Psoas muscle (tissue), 8 donors: ENCODE measurements around the gene UGT1A7. TPM values are rescaled to one million over a fixed set of nuclear protein-coding genes. Genes with fewer than 3 reads are reported as not detected.
"Not testable (repeated sequence)": the region's sequence is repeated elsewhere in the genome, so short reads cannot be mapped to it uniquely, and the experiment has no call there.

Experiments used
- ATAC-seq, 4 donors: fragments of 200-7000 bp; cut with Tn5 transposase; one replicate each; pipeline ENCODE4 v1.9.1; 2020; ENCODE audit warnings: moderate library complexity in 3 of 4, mild to moderate bottlenecking in 2 of 4
- DNase-seq, 2 donors: peaks; one replicate each; pipeline ENCODE4 v3.0.0-alpha.2; 2020
- H3K27ac ChIP-seq: fragments of 200-600 bp; one replicate; pipeline ENCODE4 v1.8.0; 2022
- H3K27me3 ChIP-seq, 3 donors: fragments of 200-600 bp in 1 of 3; one replicate each; pipeline versions ENCODE4 v1.6.1 to v1.8.0; 2013 to 2022; ENCODE audit warnings: low read length in 2 of 3, mild to moderate bottlenecking in 2 of 3, moderate library complexity in 1 of 3; ENCODE audit not compliant: insufficient read depth in 3 of 3
- H3K36me3 ChIP-seq, 2 donors: fragments of 200-600 bp in 1 of 2; one replicate each; pipeline versions ENCODE4 v1.6.1 to v1.8.0; 2013 to 2022; ENCODE audit warnings: low read depth in 1 of 2, mild to moderate bottlenecking in 1 of 2, moderate library complexity in 1 of 2; ENCODE audit not compliant: insufficient read depth in 1 of 2
- H3K4me1 ChIP-seq: fragments of 200-600 bp; one replicate; pipeline ENCODE4 v1.8.0; 2022
- H3K4me3 ChIP-seq: fragments of 200-600 bp; one replicate; pipeline ENCODE4 v1.8.0; 2022; ENCODE audit warnings: mild to moderate bottlenecking
- H3K9me3 ChIP-seq: fragments of 200-600 bp; one replicate; pipeline ENCODE4 v1.8.0; 2022
- WGBS, 3 donors: extraction: QIAGEN DNeasy Blood & Tissue Kit; methylation state at CpG; one replicate each; pipeline versions ENCODE4 v1.1.6 to v1.1.7; 2013; 5-methylcytosine and 5-hydroxymethylcytosine counted together
- intact Hi-C, 2 donors: fragments of 100-400 bp; cut with DNase I; formaldehyde crosslinking; loops; one replicate each; pipeline versions ENCODE4 v1.11.0 to v1.14.2; 2022
- polyA plus RNA-seq, 3 donors: library from polyadenylated mRNA; stranded (reverse); fragments of 200-250 nt; gene quantifications; one replicate each; pipeline ENCODE4 v1.2.3, GENCODE V29; 2013
- total RNA-seq, 4 donors: library from RNA; stranded (reverse); fragmentation: NEBNext Ultra II Directional in 2 of 4; extraction: Animal tissue kit (Norgen Biotek cat#: 25700) in 2 of 4; gene quantifications; one replicate each; pipeline versions ENCODE4 v1.2.1 to v1.2.4, GENCODE V29; 2021 to 2023
- TF ChIP-seq, protein P1 (sequence below): fragments of 200-600 bp; IDR thresholded peaks from one replicate; pipeline ENCODE4 v1.8.0; 2022; ENCODE audit warnings: antibody characterized with exemption
- donor health status: healthy with polysubstance abuse.
- donor health status: DM: no; HTN: no; CAD: no; lungs with moderate emphysema.
- donor health status: Bipolar disorder and iron deficiency.
- donor health status: healthy.
- donor health status: DM: yes; HTN: yes; CAD: no.
- donor health status: DM: no; HTN: no; CAD: no.
- donor health status: DM: no; HTN: no; CAD: no.
- donor health status: DM: yes; HTN: yes; CAD: no.

Gene UGT1A7
- total and polyA plus RNA-seq, 7 donors = not detected

DNA sequence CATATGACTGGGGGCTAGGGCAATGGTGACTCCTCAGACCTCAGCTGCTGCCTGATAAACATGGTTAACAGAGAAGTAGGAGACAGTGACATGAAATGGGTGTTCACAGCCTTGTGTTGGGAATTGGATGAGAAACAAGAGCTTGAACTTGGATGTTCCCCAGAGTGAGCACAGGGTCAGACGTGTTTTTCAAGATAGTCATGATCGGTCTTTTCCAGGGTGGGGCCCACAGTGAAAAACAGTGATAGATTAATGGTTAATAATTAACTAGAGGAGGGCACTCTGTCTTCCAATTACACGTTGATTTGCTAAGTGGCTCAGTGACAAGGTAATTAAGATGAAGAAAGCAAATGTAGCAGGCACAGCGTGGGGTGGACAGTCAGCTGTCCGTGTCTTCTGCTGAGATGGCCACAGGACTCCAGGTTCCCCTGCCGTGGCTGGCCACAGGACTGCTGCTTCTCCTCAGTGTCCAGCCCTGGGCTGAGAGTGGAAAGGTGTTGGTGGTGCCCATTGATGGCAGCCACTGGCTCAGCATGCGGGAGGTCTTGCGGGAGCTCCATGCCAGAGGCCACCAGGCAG lies 47.1 kb downstream of the UGT1A7 start, which contains the start of gene UGT1A3:
TSS of gene UGT1A3 (plus strand) at position 320 of the 579 bp plus-strand sequence. CDS start at position 405, 85 bp downstream.
- no peak for ATAC-seq
- Histone ChIP-seq H3K4me1 (no peaks in the 10 kb centered on the region), H3K4me3 (no peak within 1 kb of the TSS), H3K9me3 (no peaks in the 10 kb centered on the region), H3K27me3 (no peaks in the 10 kb centered on the region), H3K27ac (no peak within 1 kb of the TSS), H3K36me3 (no peaks in the 10 kb centered on the region)
- 73 to 84% (median 79%) methylated on average over 8 of the region's 8 CpGs for WGBS, 3 donors
- intact Hi-C loops = no loop called here
- no peak for DNase-seq
- TF ChIP-seq, protein P1, sequence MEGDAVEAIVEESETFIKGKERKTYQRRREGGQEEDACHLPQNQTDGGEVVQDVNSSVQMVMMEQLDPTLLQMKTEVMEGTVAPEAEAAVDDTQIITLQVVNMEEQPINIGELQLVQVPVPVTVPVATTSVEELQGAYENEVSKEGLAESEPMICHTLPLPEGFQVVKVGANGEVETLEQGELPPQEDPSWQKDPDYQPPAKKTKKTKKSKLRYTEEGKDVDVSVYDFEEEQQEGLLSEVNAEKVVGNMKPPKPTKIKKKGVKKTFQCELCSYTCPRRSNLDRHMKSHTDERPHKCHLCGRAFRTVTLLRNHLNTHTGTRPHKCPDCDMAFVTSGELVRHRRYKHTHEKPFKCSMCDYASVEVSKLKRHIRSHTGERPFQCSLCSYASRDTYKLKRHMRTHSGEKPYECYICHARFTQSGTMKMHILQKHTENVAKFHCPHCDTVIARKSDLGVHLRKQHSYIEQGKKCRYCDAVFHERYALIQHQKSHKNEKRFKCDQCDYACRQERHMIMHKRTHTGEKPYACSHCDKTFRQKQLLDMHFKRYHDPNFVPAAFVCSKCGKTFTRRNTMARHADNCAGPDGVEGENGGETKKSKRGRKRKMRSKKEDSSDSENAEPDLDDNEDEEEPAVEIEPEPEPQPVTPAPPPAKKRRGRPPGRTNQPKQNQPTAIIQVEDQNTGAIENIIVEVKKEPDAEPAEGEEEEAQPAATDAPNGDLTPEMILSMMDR = no peak

DNA sequence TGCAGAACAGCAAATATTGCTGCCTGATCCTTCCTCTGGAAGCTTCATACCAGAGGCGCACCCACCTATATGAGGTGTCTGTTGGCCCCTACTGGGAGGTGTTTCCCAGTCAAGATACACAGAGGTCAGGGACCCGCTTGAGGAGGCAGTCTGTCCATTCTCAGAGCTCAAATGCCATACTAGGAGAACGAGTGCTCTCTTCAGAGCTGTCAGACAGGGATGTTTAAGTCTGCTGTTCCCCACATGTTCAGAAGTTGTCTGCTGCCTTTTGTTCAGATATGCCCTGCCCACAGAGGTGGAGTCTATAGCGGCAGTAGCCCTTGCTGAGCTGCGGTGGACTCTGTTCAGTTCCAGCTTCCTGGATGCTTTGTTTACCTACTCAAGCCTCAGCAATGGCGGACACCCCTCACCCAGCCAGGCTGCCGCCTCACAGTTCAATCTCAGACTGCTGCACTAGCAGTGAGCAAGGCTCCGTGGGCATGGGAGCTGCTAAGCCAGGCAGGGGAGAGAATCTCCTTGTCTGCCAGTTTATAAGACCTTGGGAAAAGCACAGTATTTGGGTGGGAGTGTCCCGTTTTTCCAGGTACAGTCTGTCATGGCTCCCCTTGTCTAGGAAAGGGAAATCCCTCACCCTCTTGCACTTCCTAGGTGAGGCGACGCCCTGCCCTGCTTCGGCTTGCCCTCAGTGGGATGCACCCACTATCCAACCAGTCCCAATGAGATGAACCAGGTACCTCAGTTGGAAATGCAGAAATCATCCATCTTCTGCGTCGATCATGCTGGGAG lies 55.4 kb downstream of the UGT1A7 start:
- WGBS, 3 donors = 82 to 90% (median 87%) methylated on average over 14 of the region's 14 CpGs
- intact Hi-C loops, H3K27me3 ChIP-seq, H3K4me1 ChIP-seq, H3K36me3 ChIP-seq, H3K27ac ChIP-seq, ATAC-seq, DNase-seq, H3K4me3 ChIP-seq, H3K9me3 ChIP-seq: not testable (repeated sequence)

DNA sequence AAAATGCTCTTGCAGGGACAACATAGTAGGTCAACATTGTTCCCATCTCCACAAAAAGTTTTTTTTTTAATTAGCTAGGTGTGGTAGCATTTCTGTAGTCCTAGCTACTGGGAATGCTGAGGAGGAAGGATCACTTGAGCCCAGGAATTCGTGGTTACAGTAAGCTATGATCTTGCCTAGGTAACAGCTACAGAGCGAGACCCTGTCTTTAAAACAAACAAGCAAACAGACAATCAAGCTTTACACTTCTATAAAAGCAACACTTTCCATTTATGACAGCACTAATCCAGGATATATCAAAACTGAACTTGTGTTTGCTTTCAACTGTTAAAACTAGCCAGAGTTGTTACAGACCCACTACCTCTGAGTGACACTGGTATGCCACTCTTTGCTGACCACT lies 59.2 kb downstream of the UGT1A7 start:
- H3K4me1 ChIP-seq = no peaks in the 10 kb centered on the region
- no peak for DNase-seq
- H3K36me3 ChIP-seq = no peaks in the 10 kb centered on the region
- intact Hi-C loops = no loop called here
- H3K4me3 ChIP-seq = no peak overlapping the region
- 61 to 78% (median 62%) methylated on average over 2 of the region's 2 CpGs for WGBS, 3 donors
- TF ChIP-seq, protein P1 = no peak
- no peak for ATAC-seq
- H3K27me3 ChIP-seq = peaks cover 0 to 2% (median 0%) of the 10 kb centered on the region in 3 donors
- H3K9me3 ChIP-seq = no peaks in the 10 kb centered on the region
- no peak overlapping the region for H3K27ac ChIP-seq

DNA sequence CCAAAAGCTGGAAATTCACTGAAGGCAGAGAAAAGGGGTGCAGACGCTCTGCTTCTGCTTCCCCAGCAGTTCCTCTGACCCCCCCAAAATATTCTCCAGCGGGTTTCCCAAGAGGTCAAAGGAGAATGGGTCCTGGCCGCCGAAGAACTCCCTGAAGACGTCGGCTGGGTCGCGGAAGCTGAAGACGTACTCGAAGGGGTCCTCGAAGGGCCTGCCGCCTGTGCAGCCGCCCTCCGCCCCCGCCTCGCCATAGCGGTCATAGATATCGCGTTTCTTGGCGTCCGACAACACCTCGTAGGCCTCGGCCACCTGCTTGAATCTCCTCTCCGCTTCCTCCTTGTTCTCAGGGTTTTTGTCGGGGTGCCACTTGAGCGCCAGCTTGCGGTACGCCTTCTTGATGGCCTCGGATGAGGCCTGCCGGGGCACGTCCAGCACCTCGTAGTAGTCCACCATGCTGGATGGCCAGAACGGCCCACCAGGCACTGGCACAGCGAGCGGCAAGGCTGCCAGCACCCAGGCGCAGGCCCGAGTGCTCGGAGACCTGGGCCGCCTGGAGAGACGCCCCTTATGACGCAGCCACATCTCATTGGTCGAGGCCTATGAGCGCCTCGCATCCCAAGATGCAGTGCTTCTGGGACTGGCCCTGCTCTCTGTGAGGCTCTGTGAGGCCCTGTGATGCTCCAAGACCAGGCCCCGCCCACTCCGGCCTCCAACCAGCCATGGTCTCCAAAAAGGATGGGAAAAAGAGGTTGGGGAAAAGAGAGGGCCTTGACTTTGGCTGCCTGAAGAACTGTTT lies 62.0 kb downstream of the UGT1A7 start:
- no peaks in the 10 kb centered on the region for H3K4me1 ChIP-seq
- H3K27ac ChIP-seq = no peak overlapping the region
- H3K36me3 ChIP-seq = no peaks in the 10 kb centered on the region
- intact Hi-C loops = no loop called here
- no peaks in the 10 kb centered on the region for H3K9me3 ChIP-seq
- TF ChIP-seq, protein P1 = no peak
- no peak overlapping the region for H3K4me3 ChIP-seq
- peaks cover 0 to 2% (median 0%) of the 10 kb centered on the region in 3 donors for H3K27me3 ChIP-seq
- WGBS, 3 donors = 92 to 94% (median 93%) methylated on average over 44 to 45 of the region's 46 CpGs
- ATAC-seq = no peak
- DNase-seq = peak in 1 of 2 donors; percentile 48
